H9 (cell line): ENCODE data around the gene B4GALNT4. TPM values are rescaled to one million over a fixed set of nuclear protein-coding genes. Genes with fewer than 3 reads are reported as not detected.
"Not testable (repeated sequence)": the region's sequence is repeated elsewhere in the genome, so short reads cannot be mapped to it uniquely, and the experiment has no call there.

ENCODE experiments used
- DNase-seq: peaks from one replicate; pipeline ENCODE4 v3.0.0-alpha.2; 2017
- H2AFZ ChIP-seq: one replicate; pipeline ENCODE4 v1.6.1; 2013; ENCODE audit warnings: mild to moderate bottlenecking, low read length, control low read depth, moderate library complexity
- H2AK5ac ChIP-seq: 2 replicates; pipeline ENCODE4 v1.6.1; 2013; ENCODE audit warnings: low read length, control low read depth, mixed read lengths; ENCODE audit not compliant: insufficient read length
- H2BK120ac ChIP-seq: one replicate; pipeline ENCODE4 v1.6.1; 2013; ENCODE audit warnings: low read depth, mild to moderate bottlenecking, low read length, control low read depth, inconsistent platforms; ENCODE audit not compliant: poor library complexity, severe bottlenecking
- H2BK12ac ChIP-seq: 2 replicates; pipeline ENCODE4 v1.6.1; 2013; ENCODE audit warnings: low read length, control low read depth, mixed read lengths, low read depth; ENCODE audit not compliant: insufficient read length
- H2BK15ac ChIP-seq: 2 replicates; pipeline ENCODE4 v1.6.1; 2013; ENCODE audit warnings: low read depth, low read length, control low read depth
- H2BK20ac ChIP-seq: one replicate; pipeline ENCODE4 v1.6.1; 2013; ENCODE audit warnings: low read depth, mild to moderate bottlenecking, low read length, control low read depth, inconsistent platforms; ENCODE audit not compliant: poor library complexity, severe bottlenecking
- H2BK5ac ChIP-seq: 2 replicates; pipeline ENCODE4 v1.6.1; 2013; ENCODE audit warnings: low read length, control low read depth, mixed read lengths; ENCODE audit not compliant: insufficient read length
- H3K14ac ChIP-seq: 2 replicates; pipeline ENCODE4 v1.6.1; 2013; ENCODE audit warnings: low read length, control low read depth; ENCODE audit not compliant: insufficient read depth
- H3K18ac ChIP-seq: 2 replicates; pipeline ENCODE4 v1.6.1; 2013; ENCODE audit warnings: low read depth, mild to moderate bottlenecking, mixed read lengths, low read length, control low read depth; ENCODE audit not compliant: insufficient read length
- H3K23ac ChIP-seq: 2 replicates; pipeline ENCODE4 v1.6.1; 2013; ENCODE audit warnings: low read length, control low read depth, mixed read lengths, low read depth; ENCODE audit not compliant: insufficient read length
- H3K23me2 ChIP-seq: 2 replicates; pipeline ENCODE4 v1.6.1; 2013; ENCODE audit warnings: low read depth, mild to moderate bottlenecking, mixed read lengths, low read length, control low read depth; ENCODE audit not compliant: insufficient read length, poor library complexity, severe bottlenecking
- H3K27ac ChIP-seq: 2 replicates; pipeline ENCODE4 v1.5.1; 2013; ENCODE audit warnings: low read length, control low read depth, mixed read lengths, low read depth; ENCODE audit not compliant: insufficient read length
- H3K27me3 ChIP-seq: 2 replicates; pipeline ENCODE4 v1.6.1; 2013; ENCODE audit warnings: low read length, control low read depth, inconsistent platforms; ENCODE audit not compliant: insufficient read depth
- H3K4ac ChIP-seq: 2 replicates; pipeline ENCODE4 v1.6.1; 2013; ENCODE audit warnings: low read depth, mild to moderate bottlenecking, control low read depth, inconsistent platforms, low read length, moderate library complexity
- H3K4me1 ChIP-seq: 2 replicates; pipeline ENCODE4 v1.6.1; 2013; ENCODE audit warnings: low read length, control low read depth, inconsistent platforms; ENCODE audit not compliant: insufficient read depth
- H3K4me2 ChIP-seq: 2 replicates; pipeline ENCODE4 v1.6.1; 2013; ENCODE audit warnings: low read length, control low read depth, mixed read lengths; ENCODE audit not compliant: insufficient read length, insufficient read depth
- H3K56ac ChIP-seq: 2 replicates; pipeline ENCODE4 v1.6.1; 2013; ENCODE audit warnings: low read depth, mild to moderate bottlenecking, mixed read lengths, low read length, control low read depth; ENCODE audit not compliant: insufficient read length
- H3K79me1 ChIP-seq: 2 replicates; pipeline ENCODE4 v1.6.1; 2013; ENCODE audit warnings: low read depth, mild to moderate bottlenecking, moderate library complexity, low read length, control low read depth, inconsistent platforms; ENCODE audit not compliant: insufficient read depth, poor library complexity, severe bottlenecking
- H3K79me2 ChIP-seq: 2 replicates; pipeline ENCODE4 v1.6.1; 2013; ENCODE audit warnings: low read length, control low read depth, inconsistent platforms; ENCODE audit not compliant: insufficient read depth
- H3K9ac ChIP-seq: 2 replicates; pipeline ENCODE4 v1.6.1; 2013; ENCODE audit warnings: low read length, control low read depth, mixed read lengths; ENCODE audit not compliant: insufficient read length; ENCODE audit errors: extremely low read depth
- H3K9me3 ChIP-seq: one replicate; pipeline ENCODE4 v1.6.1; 2013; ENCODE audit warnings: low read depth, low read length, inconsistent platforms; ENCODE audit not compliant: control insufficient read depth
- H3T11ph ChIP-seq: one replicate; pipeline ENCODE4 v1.6.1; 2013; ENCODE audit warnings: mild to moderate bottlenecking, low read length, control low read depth, inconsistent platforms
- H4K20me1 ChIP-seq: one replicate; pipeline ENCODE4 v1.6.1; 2013; ENCODE audit not compliant: control insufficient read depth, insufficient read length, insufficient read depth
- H4K5ac ChIP-seq: 2 replicates; pipeline ENCODE4 v1.6.1; 2013; ENCODE audit warnings: low read depth, mild to moderate bottlenecking, mixed read lengths, low read length, control low read depth; ENCODE audit not compliant: insufficient read length
- H4K8ac ChIP-seq: replicated peaks from 2 replicates; pipeline ENCODE4 v1.6.1; 2013; ENCODE audit warnings: low read length, control low read depth, mixed read lengths, low read depth; ENCODE audit not compliant: insufficient read length
- H4K91ac ChIP-seq: 2 replicates; pipeline ENCODE4 v1.6.1; 2013; ENCODE audit warnings: low read depth, mild to moderate bottlenecking, moderate library complexity, mixed read lengths, low read length, control low read depth; ENCODE audit not compliant: insufficient read length
- H3K27ac Mint-ChIP-seq, 3 experiments: 2 replicates in 2 of 3; 3 replicates in 1 of 3; pipeline ENCODE4 v1.8.0; 2020 to 2021; ENCODE audit warnings: mixed read lengths in 3 of 3, mild to moderate bottlenecking in 1 of 3, moderate library complexity in 1 of 3
- H3K27me3 Mint-ChIP-seq: 2 replicates; pipeline ENCODE4 v1.8.0; 2021; ENCODE audit warnings: low read depth, mild to moderate bottlenecking, moderate library complexity, mixed read lengths
- H3K36me3 Mint-ChIP-seq, 3 experiments: 2 replicates in 2 of 3; 3 replicates in 1 of 3; pipeline ENCODE4 v1.8.0; 2020 to 2021; ENCODE audit warnings: low read depth in 3 of 3, mixed read lengths in 3 of 3; ENCODE audit not compliant: insufficient read depth in 1 of 3
- H3K4me1 Mint-ChIP-seq, 2 experiments: 2 replicates each; pipeline ENCODE4 v1.8.0; 2020; ENCODE audit warnings: mixed read lengths in 2 of 2
- H3K4me3 Mint-ChIP-seq, 2 experiments: 2 replicates in 1 of 2; 3 replicates in 1 of 2; pipeline ENCODE4 v1.8.0; 2020 to 2021; ENCODE audit warnings: mild to moderate bottlenecking in 2 of 2, mixed read lengths in 2 of 2, moderate library complexity in 1 of 2
- H3K9me3 Mint-ChIP-seq, 2 experiments: 2 replicates in 1 of 2; 3 replicates in 1 of 2; pipeline ENCODE4 v1.8.0; 2020; ENCODE audit warnings: mild to moderate bottlenecking in 2 of 2, mixed read lengths in 2 of 2, moderate library complexity in 1 of 2
- CTCF ChIP-seq: fragments of 200-600 bp; sonication (generic); conservative IDR thresholded peaks from 3 replicates; pipeline ENCODE4 v1.8.0; 2021; ENCODE audit warnings: antibody characterized with exemption, mild to moderate bottlenecking
- WGBS: extraction: QIAGEN DNeasy Blood & Tissue Kit; methylation state at CpG from one replicate; pipeline ENCODE4 v1.1.7; 2013; ENCODE audit warnings: missing lambda C conversion rate, low lambda C conversion rate, mixed read lengths; ENCODE audit not compliant: insufficient read length; ENCODE audit errors: extremely low coverage; 5-methylcytosine and 5-hydroxymethylcytosine counted together
- total RNA-seq: library from RNA; stranded (reverse); gene quantifications from 2 replicates; pipeline ENCODE4 v1.2.1, GENCODE V29; 2021

B4GALNT4 gene
- total RNA-seq, 1 experiment from 2014 or later, result 105 TPM

GRCh38 chr11:387193-387793, 18.0 kb downstream of the B4GALNT4 start:
- DNase-seq, result no peak
- Histone ChIP-seq H3K27me3 (no peaks in the 10 kb centered on the region; the same call in 1 of the 2 replicates), H3K56ac (no peak overlapping the region), H3K14ac (no peak overlapping the region), H3K23ac (no peak overlapping the region), H3K79me2 (no peaks in the 10 kb centered on the region), H3K27ac (no peak overlapping the region), H4K91ac (no peak overlapping the region), H4K8ac (no peak overlapping the region), H3K9ac (no peak overlapping the region), H2BK20ac (no peak overlapping the region), H2AK5ac (no peak overlapping the region), H2BK15ac (no peak overlapping the region), H2BK120ac (no peak overlapping the region), H2BK5ac (no peak overlapping the region), H4K20me1 (no peaks in the 10 kb centered on the region), H3K18ac (no peak overlapping the region), H3K4ac (no peak overlapping the region), H3K79me1 (no peaks in the 10 kb centered on the region), H3T11ph (no peak overlapping the region), H4K5ac (no peak overlapping the region), H3K4me2 (no peak overlapping the region), H2BK12ac (no peak overlapping the region), H3K4me1 (no peaks in the 10 kb centered on the region; the same call in 1 of the 2 replicates), H2AFZ (no peak overlapping the region), H3K23me2 (no peaks in the 10 kb centered on the region), H3K9me3 (peaks cover 13% of the 10 kb centered on the region)
- H3K27ac Mint-ChIP-seq, result no peak overlapping the region
- no peak; the same call in 2 of the 3 replicates for TF ChIP-seq CTCF
- peaks cover 2 to 7% of the 10 kb centered on the region in 2 experiments; a peak in 2 of 4 replicates for H3K4me1 Mint-ChIP-seq
- peaks cover 14% of the 10 kb centered on the region for H3K27me3 Mint-ChIP-seq
- H3K9me3 Mint-ChIP-seq, result peaks cover 9% of the 10 kb centered on the region in 2 experiments
- no peak overlapping the region for H3K4me3 Mint-ChIP-seq
- no CpG with 5 or more reads among the region's 4 CpGs for WGBS
- H3K36me3 Mint-ChIP-seq, result peaks cover 0 to 7% (median 5%) of the 10 kb centered on the region in 3 experiments; a peak in 4 of 7 replicates

- H3K9me3 Mint-ChIP-seq, result not testable (repeated sequence)
- peaks cover 2 to 11% of the 10 kb centered on the region in 2 experiments; a peak in 2 of 4 replicates for H3K4me1 Mint-ChIP-seq
- no CpG with 5 or more reads among the region's 17 CpGs for WGBS
Observed at GRCh38 chr11:389369-389768, 20.1 kb downstream of the B4GALNT4 start.

More at GRCh38 chr11:389369-389768, 20.1 kb downstream of the B4GALNT4 start:
- H3K23me2 ChIP-seq, H3K4me3 Mint-ChIP-seq, H2AFZ ChIP-seq, H3K56ac ChIP-seq, H3K27ac ChIP-seq, H3K9ac ChIP-seq, H3K79me1 ChIP-seq, H2AK5ac ChIP-seq, H2BK12ac ChIP-seq, H3K4ac ChIP-seq, H3K27me3 ChIP-seq, H3K14ac ChIP-seq, H3K4me1 ChIP-seq, H2BK5ac ChIP-seq, H3K18ac ChIP-seq, H2BK15ac ChIP-seq, H4K20me1 ChIP-seq, H3K79me2 ChIP-seq, H2BK120ac ChIP-seq, DNase-seq, H3K23ac ChIP-seq, H4K91ac ChIP-seq, H3K4me2 ChIP-seq, H2BK20ac ChIP-seq, H3T11ph ChIP-seq, H4K8ac ChIP-seq, H4K5ac ChIP-seq, H3K27ac Mint-ChIP-seq, H3K36me3 Mint-ChIP-seq: not testable (repeated sequence)
- peaks cover 13% of the 10 kb centered on the region for H3K9me3 ChIP-seq
- H3K27me3 Mint-ChIP-seq, result peaks cover 14% of the 10 kb centered on the region
